Activated CD8-positive, alpha-beta memory T cell treated with anti-CD3 and anti-CD28 coated beads for 24 hours (primary cell): Measurements from ENCODE around the gene LRP1B.

Experiments used
- DNase-seq: peaks from one replicate; pipeline ENCODE4 v3.0.0-alpha.2; 2020

The LRP1B gene

GRCh38 chr2:142040556-142040955 lies 90.3 kb downstream of the LRP1B start:
- no peak for DNase-seq

- no peak for DNase-seq
Observed at GRCh38 chr2:142038826-142039225, 92.0 kb downstream of the LRP1B start.

DNA sequence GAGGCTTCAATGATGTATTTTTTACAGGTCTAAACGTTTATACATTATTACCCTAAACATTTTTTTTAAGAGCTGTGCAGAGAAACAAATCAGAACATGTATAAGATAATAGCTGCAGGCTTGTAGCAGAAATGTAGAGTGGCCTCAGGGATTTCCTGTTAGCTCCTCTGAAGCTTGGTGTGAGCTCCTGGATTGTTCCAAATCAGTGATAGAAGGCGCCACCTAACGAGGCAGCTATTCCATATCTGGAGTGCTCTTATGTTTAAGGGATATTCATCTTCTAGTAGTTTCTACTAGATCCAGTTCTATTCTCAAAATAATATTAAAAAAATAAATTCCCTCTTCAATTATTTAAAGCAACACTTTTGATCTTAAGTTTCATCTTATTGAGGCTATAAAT lies 93.1 kb downstream of the LRP1B start:
- no peak for DNase-seq

DNA sequence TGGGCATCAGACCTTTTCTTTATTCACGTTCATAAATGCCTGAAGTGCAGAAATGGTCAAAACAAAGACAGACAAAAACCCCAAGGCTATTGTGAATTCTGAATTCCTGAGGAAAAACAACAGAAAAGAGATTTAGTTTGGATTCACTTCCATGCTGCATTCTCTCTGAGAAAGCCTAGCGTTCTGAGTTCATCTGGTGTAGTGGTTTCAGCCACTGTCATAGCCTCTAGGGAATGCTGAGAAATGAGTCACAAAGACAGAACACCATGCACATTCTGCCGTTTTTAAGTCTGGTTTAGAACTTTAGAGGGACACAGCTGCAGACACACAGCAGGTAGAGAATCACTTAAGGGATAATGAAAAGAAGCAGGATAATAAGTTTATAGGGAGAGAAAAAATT lies 93.8 kb downstream of the LRP1B start:
- DNase-seq, result no peak

GRCh38 chr2:142033393-142033792 lies 97.4 kb downstream of the LRP1B start:
- DNase-seq, result no peak

DNA sequence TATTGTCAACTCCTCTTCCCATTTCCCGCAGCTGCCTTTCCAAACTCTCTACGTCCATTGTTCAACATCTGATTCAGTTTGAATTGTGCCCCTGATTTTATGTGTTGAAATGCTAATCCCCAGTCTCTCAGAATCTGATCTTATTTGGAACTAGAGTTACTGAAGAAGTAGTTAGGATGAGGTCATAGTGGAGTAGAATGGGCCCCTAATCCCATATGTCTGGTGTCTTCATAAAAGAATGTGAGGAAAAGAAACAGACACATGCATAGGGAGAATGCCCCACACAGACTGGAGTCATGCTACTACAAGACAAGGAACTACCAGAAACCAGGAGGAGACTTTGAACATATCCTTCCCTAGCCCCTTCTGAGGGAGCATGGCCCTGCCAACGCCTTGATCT lies 99.2 kb downstream of the LRP1B start:
- no peak for DNase-seq

DNA sequence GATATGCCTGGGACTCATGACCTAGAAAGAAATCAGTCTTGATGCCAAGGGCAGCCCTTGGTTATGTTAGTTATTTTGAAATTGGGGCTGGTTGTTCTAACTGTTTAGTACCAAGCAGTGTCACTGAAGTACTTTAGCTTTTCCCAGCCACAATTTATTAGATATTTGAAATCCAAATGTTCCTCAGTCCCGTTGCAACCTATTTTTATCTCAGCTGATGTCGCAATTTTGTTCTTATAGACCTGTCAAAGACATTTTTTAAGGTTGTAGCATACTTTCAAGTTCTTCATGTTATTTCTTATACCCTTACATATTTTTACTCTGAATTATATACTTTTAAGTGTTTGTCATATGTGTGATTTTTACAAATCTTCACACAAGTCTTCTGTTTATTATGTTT lies 100.1 kb downstream of the LRP1B start:
- DNase-seq, result no peak

DNA sequence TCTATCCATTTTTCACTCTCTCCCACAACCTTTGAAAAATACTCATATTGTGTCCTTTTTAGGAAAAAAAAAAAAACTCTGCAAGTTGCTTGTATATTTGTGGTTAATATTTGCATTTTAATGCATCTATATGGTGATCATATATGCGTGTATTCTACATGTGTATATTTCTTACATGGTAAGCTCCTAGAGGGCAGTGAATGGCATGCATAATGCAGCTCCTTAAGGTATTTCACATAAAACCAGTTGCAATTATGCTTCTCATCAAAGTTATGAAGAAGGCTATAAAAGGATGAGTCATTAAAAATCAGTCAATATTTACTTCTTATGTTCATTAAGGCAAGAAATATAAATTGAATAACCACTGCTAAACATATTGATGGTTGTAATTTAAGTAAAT lies 100.8 kb downstream of the LRP1B start:
- no peak for DNase-seq

- DNase-seq, result no peak
Observed at GRCh38 chr2:142025394-142025793, 105.4 kb downstream of the LRP1B start.

DNA sequence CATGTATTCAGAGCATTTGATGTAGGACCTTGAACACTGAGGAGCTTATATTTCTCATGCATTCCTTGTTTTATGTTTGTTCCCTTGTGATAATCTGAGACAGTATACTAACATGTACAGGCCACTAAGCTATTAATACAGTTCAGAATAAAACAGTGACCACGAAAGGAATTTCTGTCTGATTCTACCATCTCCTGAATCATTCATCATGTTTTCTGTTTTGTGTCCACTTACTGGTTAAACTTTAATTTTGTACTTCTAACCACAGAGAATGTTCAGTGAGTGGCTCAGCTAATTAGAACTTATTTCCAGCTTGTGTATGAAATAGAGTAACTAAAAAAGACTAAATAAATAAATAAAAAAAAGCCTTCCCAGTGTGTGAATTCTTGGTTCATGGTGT lies 110.4 kb downstream of the LRP1B start:
- no peak for DNase-seq

GRCh38 chr2:142014536-142014935 lies 116.3 kb downstream of the LRP1B start:
- DNase-seq, result no peak

GRCh38 chr2:142012797-142013196 lies 118.0 kb downstream of the LRP1B start:
- no peak for DNase-seq

- no peak for DNase-seq
Observed at GRCh38 chr2:142010477-142011270, 120.1 kb downstream of the LRP1B start.

DNA sequence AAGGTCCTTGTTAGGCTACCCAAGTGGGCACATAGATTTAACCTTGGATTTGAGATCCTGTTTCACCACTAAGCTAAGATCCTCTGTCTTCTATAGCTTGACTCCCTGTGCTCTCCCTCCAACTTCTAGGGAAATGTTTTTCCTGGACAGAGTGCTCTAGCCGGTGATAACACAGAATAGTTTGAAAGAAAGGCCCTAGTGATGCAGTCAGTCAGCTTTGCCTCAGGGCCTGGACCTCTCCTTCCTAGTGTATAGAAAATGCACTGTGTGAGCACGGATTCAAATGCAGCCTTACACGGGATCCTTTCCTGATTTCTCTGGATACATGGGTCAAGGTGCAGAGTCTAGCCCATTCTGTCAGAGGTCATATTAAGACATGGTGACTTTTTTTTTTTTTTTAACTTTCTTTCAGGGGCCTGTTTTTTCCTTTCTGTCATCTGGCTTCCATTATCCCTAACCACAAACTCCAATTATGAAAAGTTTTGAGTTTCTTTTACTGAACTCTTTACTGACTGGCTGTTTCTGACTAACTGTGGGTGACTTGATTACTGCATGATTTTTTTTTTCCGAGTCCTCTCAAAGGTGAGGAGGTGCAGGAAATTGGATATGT lies 122.6 kb downstream of the LRP1B start:
- DNase-seq, result no peak

DNA sequence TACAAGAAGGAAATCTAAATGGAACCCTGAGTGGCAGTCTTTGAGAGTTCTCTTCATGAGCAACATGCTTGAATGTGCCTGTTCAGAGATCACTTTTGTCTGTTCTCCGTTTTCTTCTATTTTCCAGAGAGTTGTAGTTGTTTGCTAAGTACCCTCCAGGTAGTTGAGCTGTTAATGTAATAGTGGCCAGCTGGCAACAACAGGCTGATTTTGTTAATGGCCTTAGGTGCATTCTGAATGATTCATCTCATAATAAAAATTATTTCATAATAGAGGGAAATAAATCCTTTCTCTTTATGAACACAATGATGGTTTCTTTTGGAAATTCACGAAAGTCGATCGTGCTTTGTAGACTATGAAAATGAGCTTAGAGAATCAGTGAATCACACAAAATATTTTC lies 136.8 kb downstream of the LRP1B start:
- DNase-seq, result no peak

DNA sequence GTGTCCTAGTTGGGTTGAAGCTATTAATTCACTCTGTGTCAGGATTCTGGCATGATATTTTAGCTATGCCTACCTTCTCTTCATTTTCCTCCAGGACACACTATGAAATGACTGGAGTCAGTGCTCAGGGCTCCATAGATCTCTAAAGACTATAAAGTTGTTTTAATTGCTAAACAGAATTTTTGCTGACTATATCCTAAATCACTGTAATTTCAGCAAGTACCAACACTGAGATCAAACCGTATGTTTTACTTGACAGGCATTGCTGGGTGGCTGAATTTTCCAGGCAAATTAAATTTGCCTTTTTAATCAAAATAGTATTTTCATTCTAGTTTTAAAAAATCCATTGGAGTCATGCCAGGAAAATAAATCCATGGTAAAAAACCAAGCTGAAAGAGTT lies 138.1 kb downstream of the LRP1B start:
- no peak for DNase-seq

GRCh38 chr2:141968433-141968832 lies 162.4 kb downstream of the LRP1B start:
- DNase-seq, result no peak

GRCh38 chr2:141967980-141968379 lies 162.8 kb downstream of the LRP1B start:
- no peak for DNase-seq

GRCh38 chr2:141967503-141967902 lies 163.3 kb downstream of the LRP1B start:
- DNase-seq, result no peak

- DNase-seq, result no peak
Observed at GRCh38 chr2:141959941-141960340, 170.9 kb downstream of the LRP1B start.

GRCh38 chr2:141959016-141959415 lies 171.8 kb downstream of the LRP1B start:
- DNase-seq, result no peak

DNA sequence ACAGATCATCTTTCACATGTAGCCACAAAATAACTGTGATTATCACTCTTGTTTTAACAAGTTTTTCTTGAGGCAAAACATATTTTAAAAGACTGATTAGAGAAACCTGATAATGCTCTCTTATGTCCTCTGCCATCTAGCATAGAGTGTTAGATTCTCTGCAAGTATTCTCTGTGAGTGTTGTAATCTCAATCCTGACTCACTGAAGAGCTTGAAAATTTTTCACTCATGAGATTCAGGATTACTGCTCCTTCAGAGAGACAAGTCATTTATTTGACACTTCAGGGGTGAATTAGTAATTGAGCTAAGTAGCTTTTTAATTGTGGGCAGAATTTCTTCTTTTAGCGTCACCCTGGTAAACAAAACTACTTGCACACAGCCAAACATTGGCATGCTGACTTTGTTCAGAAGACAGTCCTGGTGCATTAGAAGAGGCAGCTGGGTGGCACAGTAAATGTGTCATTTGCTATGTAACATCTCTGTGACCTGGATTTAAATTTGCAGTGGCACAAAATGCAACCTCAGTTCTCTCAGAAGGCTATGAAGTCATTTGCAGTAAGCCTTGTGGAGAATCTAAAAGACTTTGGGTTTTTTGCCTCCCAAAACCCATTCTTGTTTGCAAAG lies 172.9 kb downstream of the LRP1B start:
- no peak for DNase-seq

GRCh38 chr2:141957321-141957720 lies 173.5 kb downstream of the LRP1B start:
- DNase-seq, result no peak

- no peak for DNase-seq
Observed at GRCh38 chr2:141947396-141948114, 183.3 kb downstream of the LRP1B start.
